ENCODE measurements around the gene SCIMP.
"Not testable (repeated sequence)": the region's sequence is repeated elsewhere in the genome, so short reads cannot be mapped to it uniquely, and the experiment has no call there.

Gene SCIMP

GRCh38 chr17:5165791-5166564 is 68.7 kb downstream of the SCIMP start:
- H2AFZ ChIP-seq (ENCODE audit: low read depth, low read length); H3K27ac ChIP-seq (ENCODE audit: low read length); H3K27me3 ChIP-seq (ENCODE audit: low read depth, low read length); H4K20me1 ChIP-seq (ENCODE audit: insufficient read depth, low read length); H3K4me1 ChIP-seq (ENCODE audit: low read length); H3K9me3 ChIP-seq (ENCODE audit: insufficient read depth, low read length); H3K36me3 ChIP-seq (replicated peaks; ENCODE audit: low read depth, low read length); H3K9ac ChIP-seq (ENCODE audit: low read length); H3K4me3 ChIP-seq (ENCODE audit: low read length); H3K4me2 ChIP-seq (ENCODE audit: low read length); H3K79me2 ChIP-seq (ENCODE audit: low read length): not testable (repeated sequence)

- Histone ChIP-seq H3K4me1 (ENCODE audit: low read length) (peaks cover 10% of the 10 kb centered on the region; the same call in 1 of the 2 replicates), H3K9ac (ENCODE audit: low read length) (no peak overlapping the region), H3K9me3 (ENCODE audit: insufficient read depth, low read length) (no peaks in the 10 kb centered on the region), H2AFZ (ENCODE audit: low read depth, low read length) (no peak overlapping the region), H3K27me3 (ENCODE audit: low read depth, low read length) (no peaks in the 10 kb centered on the region), H3K79me2 (ENCODE audit: low read length) (no peaks in the 10 kb centered on the region), H3K27ac (ENCODE audit: low read length) (no peak overlapping the region), H3K36me3 (replicated peaks; ENCODE audit: low read depth, low read length) (no peaks in the 10 kb centered on the region), H4K20me1 (ENCODE audit: insufficient read depth, low read length) (no peaks in the 10 kb centered on the region), H3K4me3 (ENCODE audit: low read length) (no peak overlapping the region), H3K4me2 (ENCODE audit: low read length) (no peak overlapping the region)
- TF ChIP-seq CTCF (IDR thresholded peaks at IDR 0.05; ENCODE audit: low read depth, low read length) (no peak), EZH2phosphoT487 (IDR thresholded peaks at IDR 0.05; ENCODE audit: low read depth) (no peak)
Observed at GRCh38 chr17:5164436-5164835, 70.2 kb downstream of the SCIMP start.

- not testable (repeated sequence) for H3K27me3 ChIP-seq (ENCODE audit: low read depth, low read length); H3K79me2 ChIP-seq (ENCODE audit: low read length); H3K4me1 ChIP-seq (ENCODE audit: low read length); H3K27ac ChIP-seq (ENCODE audit: low read length); H4K20me1 ChIP-seq (ENCODE audit: insufficient read depth, low read length); H3K9ac ChIP-seq (ENCODE audit: low read length); H3K4me3 ChIP-seq (ENCODE audit: low read length); H3K9me3 ChIP-seq (ENCODE audit: insufficient read depth, low read length); H3K36me3 ChIP-seq (replicated peaks; ENCODE audit: low read depth, low read length); H2AFZ ChIP-seq (ENCODE audit: low read depth, low read length)
- H3K4me2 ChIP-seq (ENCODE audit: low read length) = peak overlapping the region; percentile 30; the same call in 1 of the 2 replicates
Observed at GRCh38 chr17:5161793-5162192, 72.9 kb downstream of the SCIMP start.

GRCh38 chr17:5160702-5161101 is 74.0 kb downstream of the SCIMP start:
- H3K4me2 ChIP-seq (ENCODE audit: low read length); H3K36me3 ChIP-seq (replicated peaks; ENCODE audit: low read depth, low read length); H3K9me3 ChIP-seq (ENCODE audit: insufficient read depth, low read length); H2AFZ ChIP-seq (ENCODE audit: low read depth, low read length); H3K4me1 ChIP-seq (ENCODE audit: low read length); H3K27ac ChIP-seq (ENCODE audit: low read length); H3K4me3 ChIP-seq (ENCODE audit: low read length); H3K9ac ChIP-seq (ENCODE audit: low read length); H3K79me2 ChIP-seq (ENCODE audit: low read length); H3K27me3 ChIP-seq (ENCODE audit: low read depth, low read length); H4K20me1 ChIP-seq (ENCODE audit: insufficient read depth, low read length): not testable (repeated sequence)
